HG03196 (cell line): ENCODE results near the gene SECISBP2L.

ENCODE experiments used
- ATAC-seq: cut with Tn5 transposase; IDR thresholded peaks from one replicate; pipeline ENCODE4 v1.9.1; 2021; ENCODE audit not compliant: unreplicated experiment

Gene SECISBP2L

DNA sequence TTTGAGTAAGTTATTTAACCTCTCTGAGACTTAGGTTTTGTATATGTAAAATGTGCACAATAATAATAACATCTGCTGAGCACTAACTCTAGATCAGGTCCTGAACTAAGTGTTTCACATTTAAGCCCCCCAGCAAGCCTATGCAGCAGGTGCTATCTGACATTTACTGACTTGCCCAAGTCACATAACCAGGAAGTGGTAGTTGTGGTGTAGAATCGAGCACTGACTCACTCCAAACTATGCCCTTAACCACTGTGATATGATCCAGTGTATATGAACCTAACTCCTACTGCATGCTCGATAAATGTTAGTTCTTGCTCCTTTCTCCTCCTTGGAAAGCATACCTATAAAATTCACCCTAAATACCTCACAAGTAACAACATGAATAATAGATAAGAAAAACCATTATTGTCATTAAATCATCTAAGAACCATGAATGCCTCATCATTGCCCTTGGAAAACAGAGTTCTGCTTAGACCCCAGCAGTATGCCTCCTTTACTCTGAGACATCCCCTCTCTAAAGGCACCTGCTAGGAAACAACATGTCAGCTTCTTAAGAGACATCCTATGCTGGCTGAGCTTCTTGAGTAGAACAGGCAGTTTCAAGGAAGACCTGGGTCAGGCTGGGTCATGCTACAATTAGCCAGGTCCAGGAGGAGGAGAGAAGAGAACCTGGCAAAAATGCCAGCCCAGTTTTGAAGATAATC lies 79.5 kb downstream of the SECISBP2L start:
- peak; percentile 80 for ATAC-seq

DNA sequence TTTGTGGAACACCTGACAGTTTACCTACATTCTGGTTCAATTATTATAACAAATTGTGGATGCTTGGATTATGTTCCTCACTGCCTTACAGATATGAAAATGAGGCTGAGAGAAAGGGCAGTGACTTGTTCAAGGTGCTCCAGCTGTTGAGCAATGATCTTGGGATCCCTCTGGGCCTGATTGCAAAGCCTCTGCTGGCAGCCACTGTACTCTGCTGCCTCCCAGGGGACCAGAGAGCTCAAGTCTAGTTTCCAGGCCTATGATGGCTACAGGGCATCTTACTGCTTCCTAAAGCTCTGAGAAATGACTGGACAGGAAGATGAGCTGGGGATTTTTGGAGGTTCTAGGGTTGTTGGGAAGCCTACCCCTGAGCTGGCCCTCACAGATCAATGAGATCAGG lies 80.3 kb downstream of the SECISBP2L start:
- ATAC-seq: peak; percentile 69

DNA sequence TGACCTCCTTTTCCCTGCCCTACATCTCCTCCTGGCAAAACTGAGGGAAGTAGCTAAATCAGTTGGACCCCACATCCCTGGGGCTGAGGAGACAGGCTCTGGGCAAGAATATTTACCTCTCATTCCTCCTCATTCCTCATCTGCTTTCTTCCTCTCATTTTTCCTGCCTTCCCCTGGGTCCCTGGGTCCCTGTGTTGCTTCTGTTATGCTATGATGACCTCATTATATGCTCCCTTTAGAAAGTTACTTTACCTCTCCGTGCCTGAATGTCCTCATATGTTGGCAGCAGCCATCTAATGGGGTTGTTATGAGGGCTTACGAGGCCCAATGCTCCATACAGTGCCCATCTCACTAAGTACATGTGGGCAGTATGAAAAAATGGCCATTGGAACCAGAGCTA lies 81.3 kb downstream of the SECISBP2L start:
- ATAC-seq: no peak

DNA sequence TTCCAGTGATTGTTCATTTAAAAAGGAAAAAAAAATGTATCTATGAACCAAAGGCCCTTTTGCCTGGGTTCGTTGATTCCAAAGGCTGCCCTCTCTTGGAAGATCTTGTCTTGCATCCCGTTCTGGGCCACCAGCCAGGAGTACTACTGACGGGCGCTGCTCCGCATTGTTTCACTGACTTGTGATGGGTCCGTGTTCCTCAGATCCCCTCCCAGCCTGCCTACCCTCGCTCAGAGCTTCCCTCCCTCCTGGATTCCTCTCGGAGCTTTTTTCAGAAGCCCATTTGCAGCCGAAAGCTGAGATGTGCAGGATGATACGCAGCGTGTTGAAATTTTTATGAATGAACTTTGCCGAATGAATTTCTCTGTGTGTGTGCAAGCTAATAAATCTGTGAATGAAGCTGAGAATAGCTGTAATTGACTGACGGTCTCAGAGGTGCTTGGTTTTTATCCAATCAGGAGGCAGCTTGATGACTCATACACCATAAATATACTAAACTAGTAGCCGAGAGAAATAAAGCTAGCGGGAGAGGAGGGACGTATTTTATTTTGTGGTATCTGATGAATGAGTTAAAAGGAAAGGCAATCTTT lies 82.6 kb downstream of the SECISBP2L start, which contains the start of gene SHC4:
SHC4 (minus strand) TSS at position 396 of the 590 bp plus-strand sequence. CDS start 904 bp downstream, outside the sequence.
- ATAC-seq: no peak

DNA sequence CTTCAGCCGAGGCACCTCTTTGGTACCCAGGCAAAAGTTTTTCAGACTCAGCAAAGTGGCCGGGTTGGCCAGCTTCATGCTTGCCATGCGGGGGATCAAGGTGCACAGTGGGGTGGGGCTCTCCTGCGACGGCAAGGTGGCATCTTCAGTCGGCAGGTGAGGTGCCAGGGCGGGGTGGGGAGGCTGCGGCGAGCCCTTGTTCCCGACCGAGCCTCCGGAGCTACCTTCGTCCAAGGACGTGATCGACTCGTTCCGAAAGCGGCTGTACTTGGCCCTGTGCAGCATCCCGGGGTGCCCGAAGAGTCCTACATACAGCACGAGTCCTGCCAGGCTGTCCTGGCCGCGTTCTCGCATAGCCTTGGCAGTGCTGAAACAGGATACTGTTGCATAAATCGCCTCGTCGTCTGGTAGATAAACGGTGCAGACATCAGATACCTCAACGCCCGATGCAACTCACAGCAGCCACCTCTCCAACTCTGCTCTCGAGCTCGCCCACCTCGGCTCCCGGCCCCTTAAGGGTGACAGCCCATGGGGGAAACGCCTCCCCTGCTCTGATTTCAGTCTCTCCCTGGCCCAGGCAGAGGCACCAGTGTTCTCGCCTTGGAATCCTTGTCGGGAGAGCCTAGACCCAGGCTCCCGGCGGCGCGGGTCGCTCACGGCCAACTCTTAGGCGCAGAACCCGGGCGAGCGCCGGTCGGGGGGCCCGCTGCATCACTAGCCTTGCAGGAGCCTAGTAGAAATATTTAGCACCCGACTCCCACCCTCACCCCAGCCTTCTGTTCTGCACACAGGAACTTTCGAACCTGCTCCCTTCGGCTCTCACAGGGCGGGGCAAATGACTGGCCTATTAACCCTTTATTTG lies 83.4 kb downstream of the SECISBP2L start:
- no peak for ATAC-seq

DNA sequence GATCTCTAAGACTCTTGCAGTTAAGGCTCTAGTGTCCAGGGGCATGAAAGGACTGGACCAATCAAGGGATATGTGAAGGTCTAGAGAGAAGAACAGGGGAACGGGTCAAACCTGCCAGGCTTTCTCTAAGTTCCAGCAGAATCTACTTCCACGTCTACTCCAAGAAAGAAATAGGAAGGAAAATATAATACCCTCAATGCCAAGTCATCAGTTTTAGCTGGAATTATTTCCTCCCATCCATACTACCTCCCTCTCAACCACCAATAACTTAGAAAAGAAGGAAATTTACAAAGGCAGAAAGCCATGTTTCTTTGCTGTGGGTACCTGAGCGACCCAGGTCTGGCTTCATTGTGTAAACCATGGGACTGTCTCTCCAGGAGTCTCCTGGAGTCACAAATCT lies 90.3 kb downstream of the SECISBP2L start:
- ATAC-seq: no peak

DNA sequence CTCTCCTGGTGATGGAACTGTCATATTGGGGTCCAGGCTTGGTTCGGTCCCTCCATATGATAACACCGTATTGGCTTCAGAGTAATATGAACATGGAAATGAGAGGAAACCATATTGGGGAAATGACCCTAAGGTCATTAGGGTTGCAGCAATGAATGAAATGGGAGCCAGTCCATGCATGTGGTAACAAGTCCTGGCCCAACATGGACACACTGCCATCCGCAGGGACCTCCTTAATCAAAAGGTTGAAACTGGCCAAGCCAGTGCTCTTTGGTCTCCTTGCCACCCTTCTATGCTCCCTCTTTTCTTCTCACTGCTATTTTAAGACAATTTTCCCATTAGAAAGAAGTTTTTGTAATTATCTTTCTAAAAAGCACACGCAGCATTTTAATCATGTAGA lies 90.9 kb downstream of the SECISBP2L start:
- ATAC-seq: no peak

DNA sequence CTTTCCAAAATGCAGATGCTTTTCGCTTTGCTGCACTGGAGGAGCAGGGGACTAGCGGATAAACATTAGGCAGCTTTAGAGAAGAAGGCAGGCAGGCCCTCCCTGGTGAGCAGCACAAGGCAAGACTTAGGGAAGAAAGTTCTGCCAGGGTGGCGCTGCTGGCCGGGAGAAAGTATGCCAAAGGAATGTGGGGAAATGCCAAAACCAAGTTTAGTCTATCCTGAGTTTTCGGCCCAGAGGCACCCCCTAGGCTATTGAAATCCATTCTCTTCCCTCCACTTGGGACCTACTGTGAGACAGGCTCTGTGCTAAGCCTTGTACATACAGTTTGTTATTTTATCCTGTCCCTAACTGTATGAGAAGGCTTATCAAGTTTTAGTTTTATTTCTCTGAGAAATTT lies 91.7 kb downstream of the SECISBP2L start:
- no peak for ATAC-seq

DNA sequence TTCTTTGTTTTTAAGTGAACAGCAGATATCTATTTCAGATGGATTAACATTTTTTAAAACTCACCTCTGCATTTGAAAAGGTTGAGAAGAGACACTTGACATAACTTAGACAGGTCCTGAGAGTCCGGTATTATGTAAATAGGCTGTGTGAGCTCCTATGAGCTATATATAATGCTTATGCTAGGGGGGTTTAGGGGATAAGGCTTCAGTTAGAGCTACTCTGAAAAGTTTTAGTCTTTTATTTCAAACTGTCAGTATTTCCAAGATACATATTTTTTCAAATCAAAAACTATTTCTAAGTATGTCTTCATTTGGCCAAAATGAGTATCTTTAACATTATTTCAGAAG lies 99.4 kb downstream of the SECISBP2L start:
- ATAC-seq: no peak

DNA sequence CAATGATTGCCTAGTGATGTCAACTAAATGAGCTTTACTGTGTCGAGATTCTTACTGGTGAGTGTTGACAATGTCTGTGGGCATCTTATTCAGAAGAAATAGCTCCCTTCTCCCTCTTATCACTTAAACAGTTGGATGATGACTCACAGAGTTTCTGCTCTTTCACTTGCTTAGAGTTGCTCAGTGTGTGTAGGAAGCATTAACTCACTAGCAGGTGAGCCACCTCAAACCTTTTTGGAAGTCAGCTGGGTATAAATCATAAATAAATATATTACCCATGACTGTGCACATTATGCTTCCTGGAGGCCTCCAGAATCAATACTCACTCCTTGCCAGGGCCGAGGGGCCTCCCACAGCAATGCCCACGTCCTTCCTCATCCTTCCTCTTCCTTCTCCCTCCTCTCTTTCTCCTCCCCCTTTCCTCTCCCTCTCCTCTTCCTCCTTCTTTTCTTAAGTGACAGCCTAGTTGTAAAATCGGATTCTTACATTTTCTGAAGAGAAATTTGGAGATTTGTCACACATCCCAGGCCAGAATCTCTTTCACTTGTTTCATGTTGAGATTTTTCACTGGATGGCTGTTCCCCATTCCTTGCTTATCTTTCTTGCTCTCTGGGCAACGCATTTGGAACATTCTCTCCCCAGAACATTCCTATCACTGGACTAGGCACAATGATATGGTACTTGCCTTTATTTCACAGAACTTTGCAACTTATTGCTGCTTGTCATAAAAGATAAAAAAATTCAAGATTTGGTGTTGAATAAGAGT lies 100.0 kb downstream of the SECISBP2L start:
- no peak for ATAC-seq

DNA sequence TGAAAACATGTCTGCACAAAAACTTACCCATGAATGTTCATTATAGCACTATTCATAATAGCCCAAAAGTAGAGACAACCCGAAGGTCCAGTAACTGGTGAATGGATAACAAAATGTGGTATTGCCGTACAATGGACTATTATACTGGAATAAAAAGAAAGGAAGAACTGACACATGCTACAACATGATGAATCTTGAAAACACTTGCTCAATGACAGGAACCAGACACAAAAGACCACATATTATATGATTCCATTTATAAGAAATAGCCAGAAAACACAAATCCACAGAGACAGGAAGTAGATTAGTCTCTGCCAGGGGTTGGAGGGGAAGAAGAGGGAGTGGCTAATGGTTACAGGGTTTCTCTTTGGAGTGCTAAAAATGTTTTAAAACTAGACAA lies 100.9 kb downstream of the SECISBP2L start:
- no peak for ATAC-seq

DNA sequence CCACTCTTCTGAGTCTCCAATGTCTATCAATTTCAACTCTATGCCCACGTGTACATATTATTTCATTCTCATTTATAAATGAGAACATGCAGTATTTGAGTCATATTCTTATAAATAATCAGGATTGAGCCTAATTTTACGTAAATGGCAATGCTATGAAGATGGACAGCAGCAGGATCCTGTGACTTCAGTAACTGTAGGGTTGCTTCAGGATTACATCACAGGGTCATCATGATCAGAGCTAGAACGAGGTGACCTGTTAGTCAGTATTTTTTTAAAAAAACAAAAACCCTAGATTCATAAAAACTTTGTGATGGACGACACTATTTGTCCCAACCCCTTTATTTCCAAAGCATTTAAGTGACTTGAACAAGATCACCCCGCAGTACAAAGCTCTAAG lies 104.3 kb downstream of the SECISBP2L start:
- no peak for ATAC-seq

DNA sequence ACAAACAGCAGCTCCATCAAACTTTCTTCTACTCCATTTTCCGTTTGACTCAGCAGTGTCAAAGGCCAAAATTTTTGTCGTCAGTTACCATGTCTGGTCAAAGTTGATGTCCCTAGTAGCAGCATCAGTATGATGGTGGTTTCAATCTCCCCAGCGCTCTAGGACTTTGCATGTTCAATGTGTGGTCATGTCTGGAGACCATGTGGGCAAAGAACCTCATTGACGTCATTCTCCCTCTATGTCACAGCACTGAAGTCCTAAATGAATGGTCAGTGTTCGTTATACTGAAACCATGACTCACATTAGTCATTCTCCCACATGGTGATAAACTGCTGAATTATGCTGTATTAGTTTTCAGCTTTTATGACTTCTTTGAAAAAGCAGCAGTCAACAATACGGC lies 105.7 kb downstream of the SECISBP2L start:
- ATAC-seq: peak; percentile 89

DNA sequence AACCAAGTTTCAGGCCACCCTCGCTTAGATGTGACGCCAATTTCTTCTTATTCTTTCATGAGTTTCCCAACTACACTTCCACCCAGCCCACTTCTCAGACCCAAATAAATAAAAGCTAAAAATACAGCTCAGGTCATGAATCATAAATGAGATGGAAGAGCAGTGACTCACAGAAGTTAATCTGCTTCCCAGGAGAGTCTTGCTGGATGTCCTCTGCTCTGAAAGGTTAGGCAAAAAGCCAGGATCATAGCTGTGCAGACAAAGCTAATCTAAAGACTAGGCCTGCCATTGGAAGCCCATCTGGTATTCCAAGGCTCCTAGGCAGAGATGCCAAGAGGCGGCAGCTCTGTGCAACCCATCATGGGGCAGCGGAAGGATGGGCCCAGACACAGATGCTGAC lies 106.6 kb downstream of the SECISBP2L start:
- no peak for ATAC-seq
